ENCODE results near the gene MAPK11. TPM values are rescaled to one million over a fixed set of nuclear protein-coding genes. Genes with fewer than 3 reads are reported as not detected.

MAPK11 gene
- total RNA-seq, 1 donor from 2014 or later = 26.1 TPM

GRCh38 chr22:50218153-50218995, 51.8 kb downstream of the MAPK11 start:
- DNase-seq (no peak), ATAC-seq (no peak)

GRCh38 chr22:50217543-50218152, 52.5 kb downstream of the MAPK11 start:
- no peak for ATAC-seq
- Histone ChIP-seq H3K4me1 (no peaks in the 10 kb centered on the region), H3K36me3 (peaks cover 87% of the 10 kb centered on the region), H3K4me3 (no peak overlapping the region), H3K9me3 (no peaks in the 10 kb centered on the region), H3K27ac (no peak overlapping the region), H3K27me3 (no peaks in the 10 kb centered on the region)
- intact Hi-C loops (cut with DNase I) = loop anchor here (10.0 kb wide), 1 partner anchor 73 kb away; no protein-coding TSS in a partner anchor
- DNase-seq = no peak
- TF ChIP-seq CTCF (IDR thresholded peaks at IDR 0.05) = no peak

More at GRCh38 chr22:50218153-50218995, 51.8 kb downstream of the MAPK11 start:
- TF ChIP-seq CTCF (IDR thresholded peaks at IDR 0.05) = no peak
- Histone ChIP-seq H3K4me3 (no peak overlapping the region), H3K4me1 (no peaks in the 10 kb centered on the region), H3K36me3 (peaks cover 88% of the 10 kb centered on the region), H3K27ac (no peak overlapping the region), H3K9me3 (no peaks in the 10 kb centered on the region), H3K27me3 (no peaks in the 10 kb centered on the region)
- intact Hi-C loops (cut with DNase I) = loop anchor here (10.0 kb wide), 1 partner anchor 74 kb away; no protein-coding TSS in a partner anchor

- Histone ChIP-seq H3K4me3 (no peak overlapping the region), H3K36me3 (peaks cover 87% of the 10 kb centered on the region), H3K27me3 (no peaks in the 10 kb centered on the region), H3K4me1 (no peaks in the 10 kb centered on the region), H3K27ac (no peak overlapping the region), H3K9me3 (no peaks in the 10 kb centered on the region)
- no peak for DNase-seq
- intact Hi-C loops (cut with DNase I) = loop anchor here (10.0 kb wide), 1 partner anchor 72 kb away; no protein-coding TSS in a partner anchor
- no peak for TF ChIP-seq CTCF (IDR thresholded peaks at IDR 0.05)
- ATAC-seq = no peak
Measured at GRCh38 chr22:50216684-50217520, 53.3 kb downstream of the MAPK11 start.

- no peaks in the 10 kb centered on the region for H3K27me3 ChIP-seq
- no peak overlapping the region for H3K27ac ChIP-seq
- DNase-seq (no peak), ATAC-seq (no peak)
- no peaks in the 10 kb centered on the region for H3K9me3 ChIP-seq
- intact Hi-C loops (cut with DNase I) = loop anchor here (10.0 kb wide), 1 partner anchor 71 kb away; no protein-coding TSS in a partner anchor
- H3K4me3 ChIP-seq = no peak overlapping the region
- no peak for TF ChIP-seq CTCF (IDR thresholded peaks at IDR 0.05)
- peaks cover 87% of the 10 kb centered on the region for H3K36me3 ChIP-seq
- no peaks in the 10 kb centered on the region for H3K4me1 ChIP-seq
Measured at GRCh38 chr22:50216055-50216683, 54.0 kb downstream of the MAPK11 start.

Data from upper lobe of right lung (tissue), 1 donor.